ENCODE data around the gene ST3GAL2. TPM values are rescaled to one million over a fixed set of nuclear protein-coding genes. Genes with fewer than 3 reads are reported as not detected.
"Not testable (repeated sequence)": the region's sequence is repeated elsewhere in the genome, so short reads cannot be mapped to it uniquely, and the experiment has no call there.

ST3GAL2 gene
- total RNA-seq, 1 donor from 2014 or later: 37.9 TPM

GRCh38 chr16:70468776-70469525 lies 30.1 kb upstream of the ST3GAL2 start:
- no peak for DNase-seq (ENCODE audit: low read depth in 2 of 2)

DNA sequence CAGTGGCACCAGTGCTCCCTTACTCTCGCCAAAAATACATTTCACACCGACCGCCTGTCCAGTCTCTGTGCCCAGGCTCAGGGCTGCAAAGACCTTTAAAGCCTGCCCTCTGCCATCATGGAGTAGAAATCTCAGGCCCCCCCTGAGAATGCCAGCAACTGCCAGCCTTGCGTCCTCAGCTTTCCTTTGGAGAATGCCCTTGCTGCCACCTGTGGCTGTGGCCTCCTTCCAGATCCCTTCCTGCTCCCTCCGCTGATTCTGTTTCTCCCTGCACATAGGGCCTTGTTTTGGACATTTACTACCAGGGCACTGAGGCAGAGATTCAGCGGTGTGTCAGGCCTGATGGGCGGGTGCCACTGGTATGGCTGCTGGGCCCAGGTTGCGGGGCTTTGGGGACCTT lies 28.7 kb upstream of the ST3GAL2 start:
- DNase-seq (ENCODE audit: low read depth in 2 of 2): no peak

- DNase-seq (ENCODE audit: low read depth in 2 of 2): no peak
Measured at GRCh38 chr16:70467113-70467512, 28.2 kb upstream of the ST3GAL2 start.

GRCh38 chr16:70466805-70467076 lies 27.8 kb upstream of the ST3GAL2 start:
- DNase-seq (ENCODE audit: low read depth in 2 of 2): no peak

GRCh38 chr16:70465999-70466804 lies 27.3 kb upstream of the ST3GAL2 start:
- DNase-seq (ENCODE audit: low read depth in 2 of 2): no peak

- DNase-seq (ENCODE audit: low read depth in 2 of 2): no peak
Measured at GRCh38 chr16:70463235-70463634, 24.3 kb upstream of the ST3GAL2 start.

DNA sequence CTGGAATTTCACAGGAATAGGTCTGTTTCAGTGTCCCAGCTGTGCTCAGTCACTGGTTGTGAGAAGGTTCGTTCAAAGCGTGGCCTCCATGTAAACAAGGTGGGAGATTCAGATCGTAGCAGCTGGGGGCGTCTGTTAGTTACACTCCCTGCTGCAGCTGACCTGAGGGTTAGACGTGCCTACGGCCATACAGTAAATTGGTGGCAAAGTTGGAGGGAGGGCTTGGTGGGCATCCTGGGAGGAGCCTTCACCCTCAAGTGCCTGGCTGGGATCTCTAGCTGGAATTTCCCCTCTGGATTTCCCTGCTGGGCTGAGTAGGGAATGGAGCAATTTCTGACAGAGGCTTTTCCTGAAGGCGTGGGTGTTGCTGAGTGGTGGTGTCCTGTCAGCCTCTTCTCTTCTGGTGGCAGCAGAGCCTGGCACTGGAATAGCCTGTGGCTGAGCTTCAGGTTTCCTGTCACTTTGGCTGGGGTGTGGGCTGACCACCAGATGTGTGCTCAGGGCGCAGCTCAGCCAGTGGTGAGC lies 21.9 kb upstream of the ST3GAL2 start:
- peak; percentile 57 to 68 for DNase-seq (ENCODE audit: low read depth in 2 of 2)

DNA sequence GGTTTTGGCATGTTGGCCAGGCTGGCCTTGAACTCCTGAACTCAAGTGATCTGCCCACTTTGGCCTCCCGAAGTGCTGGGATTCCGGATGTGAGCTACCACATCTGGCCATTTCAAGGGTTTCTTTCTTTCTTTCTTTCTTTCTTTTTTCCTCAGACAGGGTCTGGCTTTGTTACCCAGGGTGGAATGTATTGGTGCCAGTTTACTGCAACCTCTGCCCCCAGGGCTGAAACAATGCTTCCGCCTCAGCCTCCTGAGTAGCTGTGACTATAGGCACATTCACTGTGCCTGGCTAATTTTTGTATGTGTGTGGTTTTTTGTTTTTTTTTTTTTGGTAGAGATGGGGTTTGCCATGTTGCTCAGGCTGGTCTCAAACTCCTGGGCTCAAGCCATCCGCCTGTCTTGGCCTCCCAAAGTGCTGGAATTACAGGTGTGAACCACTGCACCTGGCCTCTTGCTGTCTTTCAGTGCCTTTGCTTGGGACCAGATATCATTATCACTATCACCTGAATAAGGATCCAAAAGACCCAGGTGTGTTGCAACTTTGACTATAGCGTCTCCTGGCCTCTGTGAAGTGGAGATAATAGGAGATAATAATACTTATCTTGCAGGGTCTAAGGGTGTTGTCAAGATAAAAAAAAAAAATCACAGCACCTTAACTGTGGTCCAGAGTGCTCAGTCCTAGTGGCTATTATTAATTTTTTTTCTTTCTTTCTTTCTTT lies 18.7 kb upstream of the ST3GAL2 start:
- DNase-seq (ENCODE audit: low read depth in 2 of 2): no peak

DNA sequence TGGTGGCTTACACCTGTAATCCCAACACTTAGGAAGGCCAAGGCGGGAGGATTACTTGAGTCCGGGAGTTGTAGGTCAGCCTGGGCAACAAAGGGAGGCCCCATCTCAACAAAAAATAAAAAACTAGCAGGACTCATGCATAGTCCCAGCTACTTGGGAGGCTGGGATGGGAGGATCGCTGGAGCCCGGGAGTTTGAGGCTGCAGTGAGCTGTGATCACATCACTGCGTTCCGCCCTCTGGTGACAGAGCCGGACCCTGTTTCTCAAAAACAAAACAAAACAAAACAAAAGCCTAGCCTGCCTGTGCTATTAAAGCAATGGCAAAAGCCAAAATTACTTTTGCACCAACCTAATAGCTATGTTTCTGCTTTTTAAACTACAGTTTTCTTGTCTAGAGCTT lies 17.0 kb upstream of the ST3GAL2 start:
- peak in 1 of 2 donors; percentile 33 for DNase-seq (ENCODE audit: low read depth in 2 of 2)

DNA sequence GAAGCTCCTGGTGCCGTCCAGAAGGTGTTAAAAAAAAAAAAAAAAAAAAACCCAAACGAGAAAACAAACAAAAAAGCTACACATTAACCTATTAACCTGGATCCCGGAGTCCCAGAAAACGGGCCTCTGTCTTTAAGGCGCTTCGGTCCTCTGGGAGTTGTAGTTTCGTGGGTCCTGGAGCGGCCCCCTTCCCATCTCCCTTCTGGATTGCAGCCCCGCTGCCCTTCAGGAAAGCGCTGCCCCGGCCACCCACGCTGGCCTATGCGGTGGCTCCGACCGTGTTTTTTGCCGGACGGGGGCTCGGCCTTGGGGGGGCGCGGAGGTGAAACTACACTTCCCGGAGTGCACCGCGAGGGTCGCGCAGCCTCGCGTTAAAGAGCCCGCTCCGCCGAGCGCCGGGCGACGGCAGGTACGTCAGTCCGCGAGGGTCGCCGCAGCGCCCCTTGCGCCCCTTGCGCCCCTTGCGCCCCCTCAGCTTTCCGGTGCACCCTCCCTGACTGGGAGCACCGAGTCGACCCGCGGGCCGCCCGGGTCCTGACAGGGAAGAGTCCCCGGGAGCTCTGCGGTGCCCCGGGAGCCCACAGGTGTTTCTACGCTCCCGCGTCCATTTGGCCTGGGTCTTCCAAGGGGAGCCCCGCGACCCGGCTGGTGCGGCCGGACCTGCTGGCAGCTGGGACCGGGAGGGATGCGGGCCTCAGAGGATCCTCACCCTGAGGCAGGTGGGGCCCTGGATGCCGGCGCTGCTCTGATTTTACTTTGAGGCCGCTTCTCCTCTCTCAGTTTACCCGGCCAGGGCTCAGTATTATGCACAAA lies 15.5 kb upstream of the ST3GAL2 start, which contains the start of gene FCSK:
FCSK (plus strand) TSS at position 374 of the 813 bp plus-strand sequence. CDS start 8,596 bp downstream, outside the sequence.
- peak; percentile 62 to 81 for DNase-seq (ENCODE audit: low read depth in 2 of 2)

GRCh38 chr16:70453892-70454221 lies 15.0 kb upstream of the ST3GAL2 start:
- DNase-seq (ENCODE audit: low read depth in 2 of 2): peak in 1 of 2 donors; percentile 81

DNA sequence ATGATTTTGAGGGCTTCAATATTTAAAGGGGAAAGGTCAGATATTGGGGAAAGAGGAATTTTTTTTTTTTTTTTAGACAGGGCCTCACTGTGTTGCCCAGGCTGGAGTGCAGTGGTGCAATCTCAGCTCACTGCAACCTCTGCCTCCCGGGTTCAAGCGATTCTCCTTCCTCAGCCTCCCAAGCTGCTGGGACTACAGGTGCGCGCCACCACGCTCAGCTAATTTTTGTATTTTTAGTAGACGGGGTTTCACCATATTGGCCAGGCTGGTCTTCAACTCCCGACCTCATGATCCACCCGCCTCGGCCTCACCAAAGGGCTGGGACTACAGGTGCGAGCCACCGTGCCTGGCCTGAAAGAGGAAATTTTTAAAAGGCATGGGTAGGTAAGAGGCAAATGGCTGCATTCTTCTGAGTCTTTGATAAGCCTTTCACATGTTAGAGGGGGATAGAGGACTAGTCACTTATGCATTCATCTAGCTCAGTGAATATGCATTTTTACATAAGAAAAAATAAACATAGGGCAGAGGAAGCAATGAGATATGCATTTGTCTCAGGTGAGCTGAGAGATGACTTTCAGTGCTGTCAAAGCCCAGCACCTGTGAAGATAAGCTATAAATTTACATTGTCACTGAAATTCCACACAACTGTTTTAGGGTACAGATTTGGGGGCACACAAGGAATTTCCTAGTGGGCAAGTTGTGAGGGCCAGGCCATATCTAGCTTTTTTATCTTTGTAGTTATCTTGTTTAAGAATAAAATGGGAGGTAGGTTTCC lies 14.4 kb upstream of the ST3GAL2 start:
- no peak for DNase-seq (ENCODE audit: low read depth in 2 of 2)

- DNase-seq (ENCODE audit: low read depth in 2 of 2): not testable (repeated sequence)
Measured at GRCh38 chr16:70451004-70451340, 12.1 kb upstream of the ST3GAL2 start.

GRCh38 chr16:70450142-70451003 lies 11.5 kb upstream of the ST3GAL2 start:
- DNase-seq (ENCODE audit: low read depth in 2 of 2): not testable (repeated sequence)

GRCh38 chr16:70448075-70448474 lies 9.2 kb upstream of the ST3GAL2 start:
- DNase-seq (ENCODE audit: low read depth in 2 of 2): no peak

- DNase-seq (ENCODE audit: low read depth in 2 of 2): no peak
Measured at GRCh38 chr16:70444249-70445063, 5.6 kb upstream of the ST3GAL2 start.

GRCh38 chr16:70442344-70442743 lies 3.4 kb upstream of the ST3GAL2 start:
- no peak for DNase-seq (ENCODE audit: low read depth in 2 of 2)

DNA sequence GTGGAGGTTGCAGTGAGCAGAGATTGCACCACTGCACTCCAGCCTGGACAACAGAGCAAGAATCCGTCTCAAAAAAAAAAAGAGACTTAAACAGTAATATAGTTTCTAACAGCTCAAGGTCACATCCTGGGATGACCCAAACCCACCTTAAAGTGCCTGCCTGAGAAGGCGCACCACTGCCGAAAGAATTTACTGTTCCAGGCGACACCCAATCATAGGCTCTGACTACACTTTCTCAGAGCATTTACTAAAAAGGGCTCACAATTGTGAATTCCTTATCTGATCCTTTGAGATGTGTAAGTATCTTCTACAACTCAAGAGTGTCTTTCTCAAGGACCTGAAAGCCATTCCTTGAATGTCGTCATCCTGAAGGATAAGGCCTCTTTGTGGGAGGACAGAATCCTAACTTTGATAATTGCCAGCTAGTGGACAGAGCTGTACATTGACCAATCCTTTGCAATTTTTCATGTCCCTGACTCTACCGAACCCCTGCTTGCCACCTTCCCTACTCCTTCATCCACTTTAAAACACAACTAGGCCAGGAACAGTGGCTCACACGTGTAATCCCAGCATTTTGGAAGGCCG lies 2.6 kb upstream of the ST3GAL2 start:
- no peak for DNase-seq (ENCODE audit: low read depth in 2 of 2)
